T-helper 1 cell treated with Interleukin-12 subunit alpha and Interleukin-12 subunit beta and Interleukin-4 antibody, amounts not matched to agents 30 ng/mL and 1 ng/mL, for 36 hours (primary cell): ENCODE measurements around the gene PYGO2. TPM values are rescaled to one million over a fixed set of nuclear protein-coding genes. Genes with fewer than 3 reads are reported as not detected.

Experiments used
- intact Hi-C: fragments of 100-400 bp; cut with micrococcal nuclease; formaldehyde crosslinking; loops from one replicate; pipeline ENCODE4 v1.15.1; 2024
- total RNA-seq: library from RNA; stranded (reverse); gene quantifications from 2 replicates; pipeline ENCODE4 v1.2.3, GENCODE V29; 2022

The PYGO2 gene
- total RNA-seq, 1 donor from 2014 or later: 45.6 TPM

GRCh38 chr1:154967331-154967950 lies 5.9 kb upstream of the PYGO2 start:
- intact Hi-C loops: no loop called here

GRCh38 chr1:154966111-154966510 lies 4.5 kb upstream of the PYGO2 start:
- intact Hi-C loops: no loop called here

- intact Hi-C loops: no loop called here
Measured at GRCh38 chr1:154964359-154964758, 2.8 kb upstream of the PYGO2 start.

GRCh38 chr1:154963643-154964042 lies 2.1 kb upstream of the PYGO2 start:
- intact Hi-C loops: no loop called here

GRCh38 chr1:154962795-154963330 lies 1.3 kb upstream of the PYGO2 start:
- intact Hi-C loops: loop anchor here (1.0 kb wide), 2 partner anchors 36 to 98 kb away; no protein-coding TSS in a partner anchor

GRCh38 chr1:154962156-154962749 lies 671 bp upstream of the PYGO2 start:
- intact Hi-C loops: loop anchor here (1.0 kb wide), 2 partner anchors 37 to 99 kb away; no protein-coding TSS in a partner anchor

- intact Hi-C loops: loop anchor here (1.0 kb wide), 2 partner anchors 14 to 23 kb away; partner anchors contain the start of gene CKS1B
Measured at GRCh38 chr1:154960446-154961136, 991 bp downstream of the PYGO2 start.

GRCh38 chr1:154959426-154959780 lies 2.2 kb downstream of the PYGO2 start:
- intact Hi-C loops: loop anchor here (10.0 kb wide), 1 partner anchor 1545 kb away; the partner anchor contains the start of gene MEF2D

GRCh38 chr1:154958681-154959425 lies 2.7 kb downstream of the PYGO2 start:
- intact Hi-C loops: loop anchor here (10.0 kb wide), 1 partner anchor 1546 kb away; the partner anchor contains the start of gene MEF2D

- intact Hi-C loops: loop anchor here (10.0 kb wide), 1 partner anchor 1547 kb away; the partner anchor contains the start of gene MEF2D
Measured at GRCh38 chr1:154958036-154958435, 3.5 kb downstream of the PYGO2 start.

GRCh38 chr1:154957091-154957657 lies 4.4 kb downstream of the PYGO2 start:
- intact Hi-C loops: loop anchor here (10.0 kb wide), 1 partner anchor 1548 kb away; the partner anchor contains the start of gene MEF2D

- intact Hi-C loops: loop anchor here (10.0 kb wide), 1 partner anchor 1548 kb away; the partner anchor contains the start of gene MEF2D
Measured at GRCh38 chr1:154956544-154956941, 5.0 kb downstream of the PYGO2 start.

GRCh38 chr1:154955718-154956543 lies 5.7 kb downstream of the PYGO2 start, which contains the start of gene PBXIP1:
Gene PBXIP1 (minus strand): TSS chr1:154956099. CDS start chr1:154953721, 2,378 bp downstream.
- intact Hi-C loops: loop anchor here (1.0 to 10.0 kb wide), 9 partner anchors 18 to 1549 kb away; partner anchors contain the start of genes ADAR, ATP8B2, CKS1B and EFNA4

GRCh38 chr1:154955039-154955717 lies 6.4 kb downstream of the PYGO2 start:
- intact Hi-C loops: loop anchor here (1.0 to 10.0 kb wide), 9 partner anchors 18 to 1550 kb away; partner anchors contain the start of genes ADAR, ATP8B2, CKS1B and EFNA4

GRCh38 chr1:154954541-154954940 lies 7.0 kb downstream of the PYGO2 start:
- intact Hi-C loops: loop anchor here (2.0 to 10.0 kb wide), 3 partner anchors 108 to 1550 kb away; partner anchors contain the start of genes ATP8B2, EFNA4 and MEF2D

GRCh38 chr1:154953611-154954038 lies 8.0 kb downstream of the PYGO2 start:
- intact Hi-C loops: loop anchor here (2.0 to 10.0 kb wide), 3 partner anchors 109 to 1551 kb away; partner anchors contain the start of genes ATP8B2, EFNA4 and MEF2D

- intact Hi-C loops: loop anchor here (10.0 kb wide), 1 partner anchor 1552 kb away; the partner anchor contains the start of gene MEF2D
Measured at GRCh38 chr1:154952664-154953063, 8.9 kb downstream of the PYGO2 start.
